GM12878 (cell line): ENCODE results near the gene MAZ. TPM values are rescaled to one million over a fixed set of nuclear protein-coding genes. Genes with fewer than 3 reads are reported as not detected.

ENCODE experiments used
- ATAC-seq: fragments of 200-7000 bp; cut with Tn5 transposase; 3 replicates; pipeline ENCODE4 v1.9.1; 2020; ENCODE audit warnings: mild to moderate bottlenecking, moderate library complexity
- BruUV-seq: library from RNA; stranded (reverse); fragments of 400-500 nt; replicated peaks from 2 replicates; lab custom pipeline; 2021; lab: Mats Ljungman, UMichigan
- CTCF ChIA-PET: fragments of 300-600 bp; sonication (Branson Sonifier 250); formaldehyde crosslinking; extraction: SDS; loops from one replicate; lab custom pipeline; 2021; ENCODE audit warnings: inconsistent platforms; lab: Yijun Ruan, JAX
- POLR2A ChIA-PET: fragments of 350-600 bp; formaldehyde crosslinking; extraction: SDS; loops from one replicate; lab custom pipeline; 2021; ENCODE audit warnings: inconsistent platforms; lab: Charles Lee
- RAD21 ChIA-PET: fragments of 300-600 bp; sonication (Branson Sonifier 250); formaldehyde crosslinking; loops from one replicate; lab custom pipeline; 2023; ENCODE audit warnings: antibody characterized with exemption; ENCODE audit not compliant: unreplicated experiment; lab: Charles Lee
- SMC1A ChIA-PET: fragments of 300-600 bp; sonication (Branson Sonifier 250); formaldehyde crosslinking; loops from one replicate; lab custom pipeline; 2023; ENCODE audit not compliant: unreplicated experiment, uncharacterized antibody; lab: Charles Lee
- DNase-seq: peaks from one replicate; pipeline ENCODE4 v3.0.0-alpha.2; 2011; ENCODE audit warnings: low read depth, low spot score
- FAIRE-seq: peaks from 3 replicates; lab custom pipeline; 2011; peaks lifted over from hg19 to GRCh38; lab: Jason Lieb, UNC
- H2AFZ ChIP-seq: 2 replicates; pipeline ENCODE4 v1.6.0; 2011; ENCODE audit warnings: low read depth, low read length, control low read depth; ENCODE audit not compliant: control insufficient read depth
- H3K27ac ChIP-seq: 2 replicates; pipeline ENCODE4 v1.5.1; 2011; ENCODE audit warnings: control low read depth; ENCODE audit not compliant: control insufficient read depth, insufficient read depth
- H3K27me3 ChIP-seq, 2 experiments: replicated peaks in 1 of 2; 2 replicates each; pipeline versions ENCODE4 v1.6.0 to v1.6.1; 2011; ENCODE audit warnings: low read length in 1 of 2; ENCODE audit not compliant: control insufficient read depth in 2 of 2, insufficient read depth in 2 of 2
- H3K36me3 ChIP-seq, 2 experiments: 2 replicates each; pipeline ENCODE4 v1.5.1; 2011; ENCODE audit warnings: low read length in 1 of 2; ENCODE audit not compliant: control insufficient read depth in 2 of 2, insufficient read depth in 2 of 2
- H3K4me1 ChIP-seq: 2 replicates; pipeline ENCODE4 v1.6.1; 2011; ENCODE audit warnings: mild to moderate bottlenecking, low read length, moderate library complexity, mixed read lengths; ENCODE audit not compliant: control insufficient read depth, insufficient read depth
- H3K4me2 ChIP-seq: 2 replicates; pipeline ENCODE4 v1.6.0; 2011; ENCODE audit warnings: control low read depth; ENCODE audit not compliant: control insufficient read depth, insufficient read depth
- H3K4me3 ChIP-seq: fragments of 200-600 bp; sonication (generic); 2 replicates; pipeline ENCODE4 v1.5.1; 2016
- H3K79me2 ChIP-seq: 2 replicates; pipeline ENCODE4 v1.6.0; 2011; ENCODE audit warnings: low read length; ENCODE audit not compliant: control insufficient read depth, insufficient read depth
- H3K9ac ChIP-seq: 2 replicates; pipeline ENCODE4 v1.8.0; 2011; ENCODE audit warnings: low read length, control low read depth, mixed read lengths; ENCODE audit not compliant: control insufficient read depth, insufficient read depth
- H3K9me3 ChIP-seq: replicated peaks from 3 replicates; pipeline ENCODE4 v1.5.1; 2011; ENCODE audit warnings: mild to moderate bottlenecking, low read length; ENCODE audit not compliant: control insufficient read depth, insufficient read depth
- H4K20me1 ChIP-seq: 2 replicates; pipeline ENCODE4 v1.6.0; 2011; ENCODE audit not compliant: control insufficient read depth, insufficient read depth
- NR2C2 ChIP-seq: IDR thresholded peaks from 2 replicates; pipeline ENCODE4 v1.6.1; 2011; ENCODE audit warnings: borderline replicate concordance, low read depth; ENCODE audit not compliant: control insufficient read depth, insufficient read length
- POLR2A ChIP-seq: IDR thresholded peaks from 2 replicates; pipeline ENCODE4 v1.6.1; 2011; ENCODE audit warnings: low read depth, mild to moderate bottlenecking, low read length
- POLR2AphosphoS2 ChIP-seq: IDR thresholded peaks from 2 replicates; pipeline ENCODE4 v1.6.1; 2011; ENCODE audit warnings: low read depth, mild to moderate bottlenecking, low read length, improper control_type of control experiment, moderate library complexity
- SPI1 ChIP-seq: IDR thresholded peaks from 2 replicates; pipeline ENCODE4 v1.6.1; 2011; ENCODE audit warnings: low read depth, mild to moderate bottlenecking, low read length, moderate library complexity, borderline replicate concordance; ENCODE audit not compliant: insufficient read depth
- TCF3 ChIP-seq: IDR thresholded peaks from 2 replicates; pipeline ENCODE4 v1.6.1; 2012; ENCODE audit warnings: low read depth, mild to moderate bottlenecking, low read length, borderline replicate concordance; ENCODE audit not compliant: insufficient read depth
- ZNF384 ChIP-seq: IDR thresholded peaks from 2 replicates; pipeline ENCODE4 v1.6.1; 2012; ENCODE audit warnings: low read depth, mild to moderate bottlenecking, low read length, improper control_type of control experiment, borderline replicate concordance
- WGBS: methylation state at CpG from one replicate; pipeline ENCODE4 v1.1.6; 2016; ENCODE audit warnings: low lambda C conversion rate; ENCODE audit not compliant: insufficient replicate concordance, insufficient coverage; ENCODE audit errors: missing lambda C conversion rate; 5-methylcytosine and 5-hydroxymethylcytosine counted together
- in situ Hi-C: fragments of 300-500 bp; cut with MboI; formaldehyde crosslinking; loops from 9 replicates; pipeline ENCODE4 v1.14.3; 2018; ENCODE audit warnings: mixed read lengths
- intact Hi-C: fragments of 100-400 bp; cut with micrococcal nuclease; formaldehyde crosslinking; loops from one replicate; pipeline ENCODE4 v1.14.2; 2022; ENCODE audit not compliant: unreplicated experiment
- polyA plus RNA-seq, 11 experiments: library from polyadenylated mRNA; depleted of rRNA in 4 of 11; unstranded in 6 of 11; stranded (reverse) in 5 of 11; fragments of >200 nt; fragmentation: Nextera tagmentation in 4 of 11; fragmentation: Illumina TruSeq in 1 of 11; extraction: Ambion mirVana in 4 of 11; extraction: Trizol in 1 of 11; gene quantifications; 1 replicate in 1 of 11; 2 replicates in 10 of 11; pipeline versions ENCODE4 v1.2.1 to v1.2.3, GENCODE V29; 2011 to 2016; ENCODE audit warnings: inconsistent platforms in 2 of 11, missing spikeins in 2 of 11, low read depth in 1 of 11
- total RNA-seq, 4 experiments: library from RNA; depleted of rRNA in 3 of 4; stranded (reverse); fragments of >200 nt in 3 of 4; fragmentation: Illumina TruSeq in 1 of 4; extraction: Trizol in 1 of 4; gene quantifications; 2 replicates each; pipeline versions ENCODE4 v1.2.1 to v1.2.3, GENCODE V29; 2013 to 2021
- TF ChIP-seq, protein P1 (sequence below): fragments of 450-650 bp; IDR thresholded peaks from 2 replicates; pipeline ENCODE4 v1.6.1; 2017; ENCODE audit warnings: mild to moderate bottlenecking
- TF ChIP-seq, protein P2 (sequence below): fragments of 450-650 bp; IDR thresholded peaks from 2 replicates; pipeline ENCODE4 v1.6.1; 2017; ENCODE audit warnings: low read depth, mild to moderate bottlenecking, moderate library complexity
- TF ChIP-seq, protein P3 (sequence below): IDR thresholded peaks from 2 replicates; pipeline ENCODE4 v1.6.1; 2012; ENCODE audit warnings: low read depth, low read length, improper control_type of control experiment

MAZ gene
- total and polyA plus RNA-seq, 10 of the 15 experiments (the other 5 are each of a cell fraction or from before 2014, with no cell fraction given), result 23.9 to 309 (median 116) TPM

- FAIRE-seq (no peak), ATAC-seq (no peak), DNase-seq (no peak)
- Histone ChIP-seq H3K9ac (no peak overlapping the region), H3K79me2 (peaks cover 12% of the 10 kb centered on the region), H3K36me3 (peaks cover 31 to 33% of the 10 kb centered on the region in 2 experiments), H3K27me3 (no peaks in the 10 kb centered on the region), H3K4me3 (no peak overlapping the region)
- RAD21 ChIA-PET, result interaction anchor here (1.3 to 1.5 kb wide), 2 partner anchors 12 to 46 kb away, joined by 3 to 5 read pairs; partner anchors contain the start of gene KIF22
- no TSS peak for BruUV-seq
- intact Hi-C loops, result no loop called here
- TF ChIP-seq, protein P1, sequence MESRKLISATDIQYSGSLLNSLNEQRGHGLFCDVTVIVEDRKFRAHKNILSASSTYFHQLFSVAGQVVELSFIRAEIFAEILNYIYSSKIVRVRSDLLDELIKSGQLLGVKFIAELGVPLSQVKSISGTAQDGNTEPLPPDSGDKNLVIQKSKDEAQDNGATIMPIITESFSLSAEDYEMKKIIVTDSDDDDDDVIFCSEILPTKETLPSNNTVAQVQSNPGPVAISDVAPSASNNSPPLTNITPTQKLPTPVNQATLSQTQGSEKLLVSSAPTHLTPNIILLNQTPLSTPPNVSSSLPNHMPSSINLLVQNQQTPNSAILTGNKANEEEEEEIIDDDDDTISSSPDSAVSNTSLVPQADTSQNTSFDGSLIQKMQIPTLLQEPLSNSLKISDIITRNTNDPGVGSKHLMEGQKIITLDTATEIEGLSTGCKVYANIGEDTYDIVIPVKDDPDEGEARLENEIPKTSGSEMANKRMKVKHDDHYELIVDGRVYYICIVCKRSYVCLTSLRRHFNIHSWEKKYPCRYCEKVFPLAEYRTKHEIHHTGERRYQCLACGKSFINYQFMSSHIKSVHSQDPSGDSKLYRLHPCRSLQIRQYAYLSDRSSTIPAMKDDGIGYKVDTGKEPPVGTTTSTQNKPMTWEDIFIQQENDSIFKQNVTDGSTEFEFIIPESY, result no peak
- peak; percentile 32; the same call in 1 of the 2 replicates for TF ChIP-seq POLR2A
- TF ChIP-seq, all 136 proteins: peak for 1
- Histone ChIP-seq H3K9me3 (no peaks in the 10 kb centered on the region), H3K27ac (no peak overlapping the region), H2AFZ (no peak overlapping the region), H3K4me1 (peaks cover 7% of the 10 kb centered on the region), H3K4me2 (no peak overlapping the region), H4K20me1 (no peaks in the 10 kb centered on the region)
- ChIA-PET SMC1A (interaction anchor here (1.6 to 4.6 kb wide), 3 partner anchors 10 to 44 kb away, joined by 3 to 38 read pairs (median 5); partner anchors contain the start of genes KIF22 and PAGR1), POLR2A (interaction anchor here (1.3 to 1.6 kb wide), 3 partner anchors 12 to 19 kb away, joined by 3 to 4 read pairs (median 3); partner anchors contain the start of gene KIF22), CTCF (interaction anchor here (0.6 to 2.9 kb wide), 4 partner anchors 10 to 230 kb away, joined by 3 to 24 read pairs (median 4); partner anchors contain the start of gene KIF22)
- in situ Hi-C loops, result no loop called here
- 95% methylated on average over 8 of the region's 8 CpGs for WGBS
These were observed 3.9 kb upstream of the MAZ start for GRCh38 chr16:29802416-29802935.

DNA sequence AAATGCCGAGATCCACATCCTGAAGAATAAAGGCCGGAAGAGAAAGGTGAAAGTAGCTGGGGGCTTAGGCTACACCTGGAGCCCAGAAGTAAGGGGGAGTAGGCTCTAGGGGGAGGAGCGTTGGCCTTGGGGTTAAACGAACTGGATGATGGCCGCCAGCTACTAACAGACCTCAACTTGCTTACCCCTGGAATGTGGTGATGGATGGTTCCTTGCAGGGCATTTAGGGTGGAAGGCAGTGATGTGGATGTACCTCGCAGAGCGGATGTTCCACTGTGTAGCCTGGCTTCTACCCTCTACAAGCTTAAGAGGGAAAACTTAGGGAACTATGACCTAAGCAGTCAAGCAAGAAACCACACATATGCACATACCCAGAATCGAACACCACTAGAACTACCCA is 2.3 kb upstream of the MAZ start:
- DNase-seq, result no peak
- Histone ChIP-seq H2AFZ (no peak overlapping the region), H3K9me3 (no peaks in the 10 kb centered on the region), H3K9ac (peak overlapping the region; percentile 92; the same call in 1 of the 2 replicates), H4K20me1 (no peaks in the 10 kb centered on the region), H3K4me1 (peaks cover 13% of the 10 kb centered on the region), H3K27ac (peak overlapping the region; percentile 91), H3K79me2 (peaks cover 27% of the 10 kb centered on the region), H3K36me3 (peaks cover 25 to 36% of the 10 kb centered on the region in 2 experiments), H3K4me3 (peak overlapping the region; percentile 73; the same call in 1 of the 2 replicates), H3K27me3 (no peaks in the 10 kb centered on the region), H3K4me2 (peak overlapping the region; percentile 85)
- SMC1A ChIA-PET, result interaction anchor here (0.6 to 4.6 kb wide), 10 partner anchors 11 to 81 kb away, joined by 3 to 38 read pairs (median 4); partner anchors contain the start of genes KIF22, MVP and PAGR1
- POLR2A ChIA-PET, result interaction anchor here (0.8 to 2.1 kb wide), 8 partner anchors 9 to 169 kb away, joined by 3 to 24 read pairs (median 6); partner anchors contain the start of genes KIF22, MVP and TAOK2
- intact Hi-C loops (no loop called here), in situ Hi-C loops (no loop called here)
- CTCF ChIA-PET, result interaction anchor here (0.5 to 2.9 kb wide), 10 partner anchors 12 to 169 kb away, joined by 3 to 24 read pairs (median 6); partner anchors contain the start of genes KIF22, MVP and PAGR1
- ATAC-seq, result no peak
- RAD21 ChIA-PET, result interaction anchor here (0.8 to 1.4 kb wide), 5 partner anchors 12 to 72 kb away, joined by 3 to 5 read pairs (median 4); partner anchors contain the start of genes KIF22 and PAGR1
- FAIRE-seq, result no peak
- no TSS peak for BruUV-seq
- 37% methylated on average over 8 of the region's 8 CpGs for WGBS
- TF ChIP-seq NR2C2 (no peak), SPI1 (no peak), ZNF384 (no peak), TCF3 (no peak), POLR2AphosphoS2 (peak; percentile 15; the same call in 1 of the 2 replicates)
- TF ChIP-seq, protein P2, sequence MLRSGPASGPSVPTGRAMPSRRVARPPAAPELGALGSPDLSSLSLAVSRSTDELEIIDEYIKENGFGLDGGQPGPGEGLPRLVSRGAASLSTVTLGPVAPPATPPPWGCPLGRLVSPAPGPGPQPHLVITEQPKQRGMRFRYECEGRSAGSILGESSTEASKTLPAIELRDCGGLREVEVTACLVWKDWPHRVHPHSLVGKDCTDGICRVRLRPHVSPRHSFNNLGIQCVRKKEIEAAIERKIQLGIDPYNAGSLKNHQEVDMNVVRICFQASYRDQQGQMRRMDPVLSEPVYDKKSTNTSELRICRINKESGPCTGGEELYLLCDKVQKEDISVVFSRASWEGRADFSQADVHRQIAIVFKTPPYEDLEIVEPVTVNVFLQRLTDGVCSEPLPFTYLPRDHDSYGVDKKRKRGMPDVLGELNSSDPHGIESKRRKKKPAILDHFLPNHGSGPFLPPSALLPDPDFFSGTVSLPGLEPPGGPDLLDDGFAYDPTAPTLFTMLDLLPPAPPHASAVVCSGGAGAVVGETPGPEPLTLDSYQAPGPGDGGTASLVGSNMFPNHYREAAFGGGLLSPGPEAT, result no peak
- TF ChIP-seq, protein P3, sequence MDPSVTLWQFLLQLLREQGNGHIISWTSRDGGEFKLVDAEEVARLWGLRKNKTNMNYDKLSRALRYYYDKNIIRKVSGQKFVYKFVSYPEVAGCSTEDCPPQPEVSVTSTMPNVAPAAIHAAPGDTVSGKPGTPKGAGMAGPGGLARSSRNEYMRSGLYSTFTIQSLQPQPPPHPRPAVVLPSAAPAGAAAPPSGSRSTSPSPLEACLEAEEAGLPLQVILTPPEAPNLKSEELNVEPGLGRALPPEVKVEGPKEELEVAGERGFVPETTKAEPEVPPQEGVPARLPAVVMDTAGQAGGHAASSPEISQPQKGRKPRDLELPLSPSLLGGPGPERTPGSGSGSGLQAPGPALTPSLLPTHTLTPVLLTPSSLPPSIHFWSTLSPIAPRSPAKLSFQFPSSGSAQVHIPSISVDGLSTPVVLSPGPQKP, result no peak
